GM12878 (cell line): Measurements from ENCODE around the gene ABCC1. TPM values are rescaled to one million over a fixed set of nuclear protein-coding genes. Genes with fewer than 3 reads are reported as not detected.

Source experiments
- ATAC-seq: fragments of 200-7000 bp; cut with Tn5 transposase; 3 replicates; pipeline ENCODE4 v1.9.1; 2020; ENCODE audit warnings: mild to moderate bottlenecking, moderate library complexity
- BruUV-seq: library from RNA; stranded (reverse); fragments of 400-500 nt; replicated peaks from 2 replicates; lab custom pipeline; 2021; lab: Mats Ljungman, UMichigan
- CTCF ChIA-PET: fragments of 300-600 bp; sonication (Branson Sonifier 250); formaldehyde crosslinking; extraction: SDS; loops from one replicate; lab custom pipeline; 2021; ENCODE audit warnings: inconsistent platforms; lab: Yijun Ruan, JAX
- POLR2A ChIA-PET: fragments of 350-600 bp; formaldehyde crosslinking; extraction: SDS; loops from one replicate; lab custom pipeline; 2021; ENCODE audit warnings: inconsistent platforms; lab: Charles Lee
- RAD21 ChIA-PET: fragments of 300-600 bp; sonication (Branson Sonifier 250); formaldehyde crosslinking; loops from one replicate; lab custom pipeline; 2023; ENCODE audit warnings: antibody characterized with exemption; ENCODE audit not compliant: unreplicated experiment; lab: Charles Lee
- SMC1A ChIA-PET: fragments of 300-600 bp; sonication (Branson Sonifier 250); formaldehyde crosslinking; loops from one replicate; lab custom pipeline; 2023; ENCODE audit not compliant: unreplicated experiment, uncharacterized antibody; lab: Charles Lee
- DNase-seq: peaks from one replicate; pipeline ENCODE4 v3.0.0-alpha.2; 2011; ENCODE audit warnings: low read depth, low spot score
- FAIRE-seq: peaks from 3 replicates; lab custom pipeline; 2011; peaks lifted over from hg19 to GRCh38; lab: Jason Lieb, UNC
- H2AFZ ChIP-seq: 2 replicates; pipeline ENCODE4 v1.6.0; 2011; ENCODE audit warnings: low read depth, low read length, control low read depth; ENCODE audit not compliant: control insufficient read depth
- H3K27ac ChIP-seq: 2 replicates; pipeline ENCODE4 v1.5.1; 2011; ENCODE audit warnings: control low read depth; ENCODE audit not compliant: control insufficient read depth, insufficient read depth
- H3K27me3 ChIP-seq, 2 experiments: replicated peaks in 1 of 2; 2 replicates each; pipeline versions ENCODE4 v1.6.0 to v1.6.1; 2011; ENCODE audit warnings: low read length in 1 of 2; ENCODE audit not compliant: control insufficient read depth in 2 of 2, insufficient read depth in 2 of 2
- H3K36me3 ChIP-seq, 2 experiments: 2 replicates each; pipeline ENCODE4 v1.5.1; 2011; ENCODE audit warnings: low read length in 1 of 2; ENCODE audit not compliant: control insufficient read depth in 2 of 2, insufficient read depth in 2 of 2
- H3K4me1 ChIP-seq: 2 replicates; pipeline ENCODE4 v1.6.1; 2011; ENCODE audit warnings: mild to moderate bottlenecking, low read length, moderate library complexity, mixed read lengths; ENCODE audit not compliant: control insufficient read depth, insufficient read depth
- H3K4me2 ChIP-seq: 2 replicates; pipeline ENCODE4 v1.6.0; 2011; ENCODE audit warnings: control low read depth; ENCODE audit not compliant: control insufficient read depth, insufficient read depth
- H3K4me3 ChIP-seq: fragments of 200-600 bp; sonication (generic); 2 replicates; pipeline ENCODE4 v1.5.1; 2016
- H3K79me2 ChIP-seq: 2 replicates; pipeline ENCODE4 v1.6.0; 2011; ENCODE audit warnings: low read length; ENCODE audit not compliant: control insufficient read depth, insufficient read depth
- H3K9ac ChIP-seq: 2 replicates; pipeline ENCODE4 v1.8.0; 2011; ENCODE audit warnings: low read length, control low read depth, mixed read lengths; ENCODE audit not compliant: control insufficient read depth, insufficient read depth
- H3K9me3 ChIP-seq: replicated peaks from 3 replicates; pipeline ENCODE4 v1.5.1; 2011; ENCODE audit warnings: mild to moderate bottlenecking, low read length; ENCODE audit not compliant: control insufficient read depth, insufficient read depth
- H4K20me1 ChIP-seq: 2 replicates; pipeline ENCODE4 v1.6.0; 2011; ENCODE audit not compliant: control insufficient read depth, insufficient read depth
- ZNF207 ChIP-seq: fragments of 450-650 bp; IDR thresholded peaks from 2 replicates; pipeline ENCODE4 v1.6.1; 2014; ENCODE audit warnings: antibody characterized with exemption, mild to moderate bottlenecking, borderline replicate concordance
- ZZZ3 ChIP-seq: IDR thresholded peaks from 2 replicates; pipeline ENCODE4 v1.6.1; 2011; ENCODE audit warnings: low read depth; ENCODE audit not compliant: control insufficient read depth, insufficient read length
- WGBS: methylation state at CpG from one replicate; pipeline ENCODE4 v1.1.6; 2016; ENCODE audit warnings: low lambda C conversion rate; ENCODE audit not compliant: insufficient replicate concordance, insufficient coverage; ENCODE audit errors: missing lambda C conversion rate; 5-methylcytosine and 5-hydroxymethylcytosine counted together
- in situ Hi-C: fragments of 300-500 bp; cut with MboI; formaldehyde crosslinking; loops from 9 replicates; pipeline ENCODE4 v1.14.3; 2018; ENCODE audit warnings: mixed read lengths
- intact Hi-C: fragments of 100-400 bp; cut with micrococcal nuclease; formaldehyde crosslinking; loops from one replicate; pipeline ENCODE4 v1.14.2; 2022; ENCODE audit not compliant: unreplicated experiment
- polyA plus RNA-seq, 11 experiments: library from polyadenylated mRNA; depleted of rRNA in 4 of 11; unstranded in 6 of 11; stranded (reverse) in 5 of 11; fragments of >200 nt; fragmentation: Nextera tagmentation in 4 of 11; fragmentation: Illumina TruSeq in 1 of 11; extraction: Ambion mirVana in 4 of 11; extraction: Trizol in 1 of 11; gene quantifications; 1 replicate in 1 of 11; 2 replicates in 10 of 11; pipeline versions ENCODE4 v1.2.1 to v1.2.3, GENCODE V29; 2011 to 2016; ENCODE audit warnings: inconsistent platforms in 2 of 11, missing spikeins in 2 of 11, low read depth in 1 of 11
- total RNA-seq, 4 experiments: library from RNA; depleted of rRNA in 3 of 4; stranded (reverse); fragments of >200 nt in 3 of 4; fragmentation: Illumina TruSeq in 1 of 4; extraction: Trizol in 1 of 4; gene quantifications; 2 replicates each; pipeline versions ENCODE4 v1.2.1 to v1.2.3, GENCODE V29; 2013 to 2021
- TF ChIP-seq, protein P1 (sequence below): fragments of 450-650 bp; IDR thresholded peaks from 2 replicates; pipeline ENCODE4 v1.6.1; 2016; ENCODE audit warnings: mild to moderate bottlenecking, moderate library complexity, borderline replicate concordance

The ABCC1 gene
- total and polyA plus RNA-seq, 10 of the 15 experiments (the other 5 are each of a cell fraction or from before 2014, with no cell fraction given): 3.2 to 44.6 (median 14.5) TPM

DNA sequence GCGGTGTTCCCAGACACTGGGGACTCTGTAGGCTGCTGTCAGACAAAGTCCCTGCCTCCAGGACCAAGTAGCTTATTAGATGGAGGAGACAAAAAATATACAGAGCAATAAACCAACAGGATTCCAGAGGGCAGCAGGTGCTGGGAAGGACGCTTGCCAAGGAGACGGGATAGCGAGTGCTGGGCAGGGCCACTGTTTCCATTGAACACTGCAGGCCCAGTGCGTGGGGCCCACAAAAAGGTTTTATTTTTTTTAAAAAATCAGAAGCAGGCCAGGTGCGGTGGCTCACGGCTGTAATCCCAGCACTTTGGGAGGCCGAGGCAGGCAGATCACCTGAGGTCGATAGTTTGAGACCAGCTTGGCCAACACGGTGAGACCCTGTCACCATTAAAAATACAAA is 189.6 kb downstream of the ABCC1 start:
- no peak overlapping the region for H2AFZ ChIP-seq
- H4K20me1 ChIP-seq: no peaks in the 10 kb centered on the region
- H3K79me2 ChIP-seq: no peaks in the 10 kb centered on the region
- H3K27me3 ChIP-seq: no peaks in the 10 kb centered on the region
- CTCF ChIA-PET: no interaction called here
- in situ Hi-C loops: no loop called here
- 0 out of 2 replicates have a peak, but pooled peaks cover 2% of the 10 kb centered on the region for H3K4me1 ChIP-seq
- no peak for ATAC-seq
- no peak for FAIRE-seq
- no peak for DNase-seq
- no peak overlapping the region for H3K4me2 ChIP-seq
- H3K4me3 ChIP-seq: no peak overlapping the region
- no peak overlapping the region for H3K9ac ChIP-seq
- WGBS: 99% methylated on average over 10 of the region's 10 CpGs
- SMC1A ChIA-PET: no interaction called here
- no peak for TF ChIP-seq ZZZ3
- TF ChIP-seq, all 136 proteins: peak for 0
- Histone ChIP-seq H3K9me3 (no peaks in the 10 kb centered on the region), H3K36me3 (peaks cover 29 to 57% of the 10 kb centered on the region in 2 experiments), H3K27ac (no peak overlapping the region)
- intact Hi-C loops: no loop called here
- ChIA-PET POLR2A (no interaction called here), RAD21 (no interaction called here)
- BruUV-seq: no TSS peak

DNA sequence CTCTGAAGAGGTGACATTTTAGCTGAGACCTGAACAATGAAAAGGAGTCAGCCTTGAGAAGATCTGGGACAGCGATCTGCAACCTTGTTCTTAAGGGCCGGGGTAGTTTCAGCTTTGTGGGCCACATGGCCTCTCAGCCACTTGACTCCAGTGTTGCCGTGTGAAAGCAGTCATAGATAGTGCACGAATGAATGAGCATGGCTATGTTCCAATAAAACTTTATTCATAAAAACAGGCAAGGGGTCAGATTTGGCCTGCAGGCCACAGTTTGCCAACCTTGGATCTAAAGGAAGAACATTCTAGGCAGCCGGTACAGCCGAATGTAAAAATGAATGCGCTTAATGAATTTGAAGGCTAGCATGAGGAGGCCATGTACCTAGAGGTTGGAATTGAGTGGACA is 190.4 kb downstream of the ABCC1 start:
- Histone ChIP-seq H3K9me3 (no peaks in the 10 kb centered on the region), H3K9ac (no peak overlapping the region), H3K27ac (no peak overlapping the region), H2AFZ (no peak overlapping the region), H3K4me3 (no peak overlapping the region), H4K20me1 (no peaks in the 10 kb centered on the region), H3K4me1 (0 out of 2 replicates have a peak, but pooled peaks cover 2% of the 10 kb centered on the region), H3K4me2 (no peak overlapping the region), H3K36me3 (peaks cover 26 to 56% of the 10 kb centered on the region in 2 experiments), H3K27me3 (no peaks in the 10 kb centered on the region), H3K79me2 (no peaks in the 10 kb centered on the region)
- FAIRE-seq (no peak), DNase-seq (no peak), ATAC-seq (no peak)
- ChIA-PET RAD21 (no interaction called here), SMC1A (no interaction called here), POLR2A (no interaction called here), CTCF (no interaction called here)
- no peak for TF ChIP-seq ZNF207
- TF ChIP-seq, protein P1, sequence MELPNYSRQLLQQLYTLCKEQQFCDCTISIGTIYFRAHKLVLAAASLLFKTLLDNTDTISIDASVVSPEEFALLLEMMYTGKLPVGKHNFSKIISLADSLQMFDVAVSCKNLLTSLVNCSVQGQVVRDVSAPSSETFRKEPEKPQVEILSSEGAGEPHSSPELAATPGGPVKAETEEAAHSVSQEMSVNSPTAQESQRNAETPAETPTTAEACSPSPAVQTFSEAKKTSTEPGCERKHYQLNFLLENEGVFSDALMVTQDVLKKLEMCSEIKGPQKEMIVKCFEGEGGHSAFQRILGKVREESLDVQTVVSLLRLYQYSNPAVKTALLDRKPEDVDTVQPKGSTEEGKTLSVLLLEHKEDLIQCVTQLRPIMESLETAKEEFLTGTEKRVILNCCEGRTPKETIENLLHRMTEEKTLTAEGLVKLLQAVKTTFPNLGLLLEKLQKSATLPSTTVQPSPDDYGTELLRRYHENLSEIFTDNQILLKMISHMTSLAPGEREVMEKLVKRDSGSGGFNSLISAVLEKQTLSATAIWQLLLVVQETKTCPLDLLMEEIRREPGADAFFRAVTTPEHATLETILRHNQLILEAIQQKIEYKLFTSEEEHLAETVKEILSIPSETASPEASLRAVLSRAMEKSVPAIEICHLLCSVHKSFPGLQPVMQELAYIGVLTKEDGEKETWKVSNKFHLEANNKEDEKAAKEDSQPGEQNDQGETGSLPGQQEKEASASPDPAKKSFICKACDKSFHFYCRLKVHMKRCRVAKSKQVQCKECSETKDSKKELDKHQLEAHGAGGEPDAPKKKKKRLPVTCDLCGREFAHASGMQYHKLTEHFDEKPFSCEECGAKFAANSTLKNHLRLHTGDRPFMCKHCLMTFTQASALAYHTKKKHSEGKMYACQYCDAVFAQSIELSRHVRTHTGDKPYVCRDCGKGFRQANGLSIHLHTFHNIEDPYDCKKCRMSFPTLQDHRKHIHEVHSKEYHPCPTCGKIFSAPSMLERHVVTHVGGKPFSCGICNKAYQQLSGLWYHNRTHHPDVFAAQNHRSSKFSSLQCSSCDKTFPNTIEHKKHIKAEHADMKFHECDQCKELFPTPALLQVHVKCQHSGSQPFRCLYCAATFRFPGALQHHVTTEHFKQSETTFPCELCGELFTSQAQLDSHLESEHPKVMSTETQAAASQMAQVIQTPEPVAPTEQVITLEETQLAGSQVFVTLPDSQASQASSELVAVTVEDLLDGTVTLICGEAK: peak; percentile 65
- in situ Hi-C loops: no loop called here
- BruUV-seq: no TSS peak
- intact Hi-C loops: no loop called here
- WGBS: over 99% methylated on average over 7 of the region's 7 CpGs
